Measurements from ENCODE around the gene TMEM97.

DNA sequence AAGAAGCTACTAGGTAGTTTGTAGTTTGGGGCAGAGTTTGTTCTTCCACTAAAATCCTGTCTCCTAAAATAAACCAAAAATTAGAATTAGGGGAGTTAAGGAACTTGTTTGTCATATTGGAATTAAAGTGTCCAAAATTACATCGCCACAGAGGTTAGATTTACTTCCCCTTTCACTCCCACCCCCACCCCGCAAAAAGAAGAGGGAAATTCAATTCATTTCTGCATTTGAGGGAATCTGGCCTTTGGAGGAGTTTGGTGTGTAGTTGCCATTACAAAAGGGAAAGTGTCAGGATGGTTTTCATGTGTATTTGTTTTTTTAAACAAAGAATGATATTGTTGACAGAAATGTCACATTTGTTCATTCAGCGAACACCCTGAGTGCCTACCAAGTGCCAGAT is 5.8 kb downstream of the TMEM97 start:
- TF ChIP-seq, protein P1, sequence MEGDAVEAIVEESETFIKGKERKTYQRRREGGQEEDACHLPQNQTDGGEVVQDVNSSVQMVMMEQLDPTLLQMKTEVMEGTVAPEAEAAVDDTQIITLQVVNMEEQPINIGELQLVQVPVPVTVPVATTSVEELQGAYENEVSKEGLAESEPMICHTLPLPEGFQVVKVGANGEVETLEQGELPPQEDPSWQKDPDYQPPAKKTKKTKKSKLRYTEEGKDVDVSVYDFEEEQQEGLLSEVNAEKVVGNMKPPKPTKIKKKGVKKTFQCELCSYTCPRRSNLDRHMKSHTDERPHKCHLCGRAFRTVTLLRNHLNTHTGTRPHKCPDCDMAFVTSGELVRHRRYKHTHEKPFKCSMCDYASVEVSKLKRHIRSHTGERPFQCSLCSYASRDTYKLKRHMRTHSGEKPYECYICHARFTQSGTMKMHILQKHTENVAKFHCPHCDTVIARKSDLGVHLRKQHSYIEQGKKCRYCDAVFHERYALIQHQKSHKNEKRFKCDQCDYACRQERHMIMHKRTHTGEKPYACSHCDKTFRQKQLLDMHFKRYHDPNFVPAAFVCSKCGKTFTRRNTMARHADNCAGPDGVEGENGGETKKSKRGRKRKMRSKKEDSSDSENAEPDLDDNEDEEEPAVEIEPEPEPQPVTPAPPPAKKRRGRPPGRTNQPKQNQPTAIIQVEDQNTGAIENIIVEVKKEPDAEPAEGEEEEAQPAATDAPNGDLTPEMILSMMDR (IDR thresholded peaks at IDR 0.05; ENCODE audit: low read length), result no peak
- no peak for TF ChIP-seq EZH2 (IDR thresholded peaks at IDR 0.05; ENCODE audit: borderline replicate concordance, low read length)

Data from OCI-LY1 (cell line).